Tibial nerve (tissue), 4 donors: ENCODE data around the gene GPR22.

Experiments used
- CTCF ChIP-seq, 5 experiments: fragments of 200-600 bp in 3 of 5; fragments of 450-650 bp in 2 of 5; sonication (generic) in 3 of 5; IDR thresholded peaks; one replicate each; pipeline ENCODE4 v1.5.1; 2016 to 2019; ENCODE audit warnings: antibody characterized with exemption in 5 of 5, mild to moderate bottlenecking in 3 of 5, moderate library complexity in 2 of 5
- EP300 ChIP-seq, 2 donors: sonication (generic); formaldehyde crosslinking; IDR thresholded peaks; one replicate each; pipeline ENCODE4 v1.6.1; 2017; ENCODE audit warnings: antibody characterized with exemption in 2 of 2, mild to moderate bottlenecking in 1 of 2

GRCh38 chr7:107499731-107500130 is 29.9 kb downstream of the GPR22 start:
- no peak for TF ChIP-seq CTCF (IDR thresholded peaks at IDR 0.05)
- no peak for TF ChIP-seq EP300 (IDR thresholded peaks at IDR 0.05)
